NCI-H526 (cell line): Measurements from ENCODE around the gene NR1H3.
"Not testable (repeated sequence)": the region's sequence is repeated elsewhere in the genome, so short reads cannot be mapped to it uniquely, and the experiment has no call there.

Experiments used
- DNase-seq, 2 experiments: peaks; one replicate each; lab custom pipeline; 2025; lab: John Stamatoyannopoulos, UW

Gene NR1H3

DNA sequence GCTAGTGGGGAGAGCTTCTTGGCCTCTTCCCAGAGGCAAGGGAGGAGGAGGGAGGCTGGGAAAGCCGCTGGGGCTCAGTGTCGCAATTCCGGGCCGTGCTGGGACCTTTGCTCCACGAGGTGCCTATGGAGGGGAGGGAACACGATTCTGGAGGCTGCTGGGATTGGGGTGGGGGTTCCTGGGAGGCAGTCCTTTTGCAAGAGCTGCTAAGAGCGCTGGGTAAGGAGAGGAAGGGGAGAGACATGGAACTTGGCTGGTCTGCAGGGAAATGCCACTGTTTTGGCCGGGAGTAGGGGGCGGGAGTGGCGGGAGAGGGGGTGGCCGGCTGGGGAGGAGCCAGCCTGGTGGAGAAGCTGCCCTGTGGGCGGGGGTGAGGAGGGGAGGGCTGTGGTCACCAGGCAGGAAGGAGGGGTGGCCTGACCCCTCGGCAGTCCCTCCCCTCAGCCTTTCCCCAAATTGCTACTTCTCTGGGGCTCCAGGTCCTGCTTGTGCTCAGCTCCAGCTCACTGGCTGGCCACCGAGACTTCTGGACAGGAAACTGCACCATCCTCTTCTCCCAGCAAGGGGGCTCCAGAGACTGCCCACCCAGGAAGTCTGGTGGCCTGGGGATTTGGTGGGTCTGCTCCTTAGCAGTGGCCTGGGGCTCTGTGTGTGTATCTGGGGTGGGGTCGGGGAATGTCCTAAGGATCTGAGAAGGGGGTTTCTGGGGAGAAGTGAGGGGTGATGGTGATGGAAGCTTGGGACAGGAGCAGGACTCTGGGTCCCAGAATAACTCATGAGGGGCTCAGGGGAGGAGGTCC is at the start of gene NR1H3:
TSS of gene NR1H3 (plus strand) at position 480 of the 800 bp plus-strand sequence. CDS start 1,221 bp downstream, outside the sequence.
- DNase-seq: peak; percentile 18 to 48

DNA sequence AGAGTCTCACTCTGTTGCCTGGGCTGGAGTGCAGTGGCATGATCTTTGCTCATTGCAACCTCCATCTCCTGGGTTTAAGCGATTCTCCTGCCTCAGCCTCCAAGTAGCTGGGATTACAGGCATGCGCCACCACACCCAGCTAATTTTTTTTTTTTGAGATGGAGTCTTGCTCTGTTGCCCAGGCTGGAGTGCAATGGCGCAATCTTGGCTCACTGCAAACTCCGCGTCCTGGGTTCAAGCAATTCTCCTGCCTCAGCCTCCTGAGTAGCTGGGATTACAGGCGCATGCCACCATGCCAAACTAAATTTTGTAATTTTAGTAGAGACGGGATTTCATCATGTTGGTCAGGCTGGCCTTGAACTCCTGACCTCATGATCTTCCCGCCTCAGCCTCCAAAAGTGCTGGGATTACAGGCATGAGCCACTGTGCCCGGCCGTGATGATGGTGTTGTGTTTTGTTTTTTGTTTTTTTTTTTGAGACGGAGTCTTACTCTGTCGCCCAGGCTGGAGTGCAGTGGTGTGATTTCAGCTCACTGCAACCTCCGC is 49.7 kb upstream of the NR1H3 start:
- DNase-seq: not testable (repeated sequence)

DNA sequence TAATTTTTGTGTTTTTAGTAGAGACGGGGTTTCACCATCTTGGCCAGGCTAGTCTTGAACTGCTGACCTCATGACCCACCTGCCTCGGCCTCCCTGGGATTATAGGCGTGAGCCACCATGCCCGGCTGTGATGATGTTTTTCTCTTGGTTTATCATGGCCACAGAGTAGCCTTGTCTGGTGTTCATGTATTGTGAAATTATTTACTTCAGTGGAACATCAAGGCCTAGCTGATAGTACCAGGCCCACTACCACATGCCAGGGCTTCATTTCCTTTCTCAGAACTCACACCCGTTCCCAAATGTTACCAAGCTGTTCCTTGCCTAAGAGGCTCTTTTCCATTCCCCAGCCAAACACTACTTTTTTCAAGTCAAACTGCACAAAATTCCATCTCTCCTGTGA is 49.2 kb upstream of the NR1H3 start:
- no peak for DNase-seq

DNA sequence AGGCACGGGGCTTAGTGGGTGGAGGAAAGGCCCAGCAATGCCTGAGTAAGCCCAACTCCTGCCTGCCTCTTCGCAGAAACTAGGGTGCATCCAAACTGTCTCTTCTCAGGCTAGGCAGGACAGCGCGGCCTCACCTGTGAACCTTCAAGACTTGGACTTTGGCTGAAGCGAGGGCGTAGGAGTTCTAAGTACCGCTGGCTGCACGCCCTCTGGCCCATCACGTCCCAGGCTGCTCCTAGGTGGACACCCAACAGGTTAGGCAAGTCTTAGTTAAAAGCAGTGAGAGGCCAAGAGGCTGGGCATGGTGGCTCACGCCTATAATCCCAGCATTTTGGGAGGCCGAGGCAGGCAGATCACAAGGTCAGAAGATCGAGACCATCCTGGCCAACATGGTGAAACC is 44.9 kb upstream of the NR1H3 start:
- no peak for DNase-seq

DNA sequence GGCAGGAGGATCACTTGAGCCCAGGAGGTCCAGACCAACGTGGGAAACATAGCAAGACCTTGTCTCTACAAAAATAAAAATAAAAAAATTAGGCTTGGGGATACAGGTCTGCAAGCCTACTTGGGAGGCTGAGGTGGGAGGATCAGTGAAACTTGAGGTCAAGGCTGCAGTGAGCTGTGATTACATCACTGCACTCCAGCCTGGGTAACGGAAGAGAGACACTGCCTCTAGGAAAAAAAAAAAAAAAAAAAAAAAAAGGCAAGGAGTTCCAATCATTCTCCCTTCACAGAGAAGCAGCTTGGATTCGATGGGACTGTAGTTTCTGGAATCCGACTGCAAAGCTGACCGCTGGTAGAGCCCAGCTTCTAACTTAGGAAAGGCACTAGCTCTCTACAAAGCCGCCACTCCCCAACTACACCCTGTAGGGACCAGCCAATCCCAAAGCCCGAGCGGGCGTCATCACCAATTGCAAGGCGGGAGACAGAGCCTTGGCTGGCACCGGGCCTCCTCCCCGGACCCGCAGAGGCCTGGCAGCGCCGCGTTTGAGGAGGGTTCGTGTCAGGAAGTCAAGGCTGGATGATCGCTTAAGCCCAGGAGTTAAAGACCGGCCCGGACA is 43.7 kb upstream of the NR1H3 start:
- peak; percentile 79 to 93 for DNase-seq

DNA sequence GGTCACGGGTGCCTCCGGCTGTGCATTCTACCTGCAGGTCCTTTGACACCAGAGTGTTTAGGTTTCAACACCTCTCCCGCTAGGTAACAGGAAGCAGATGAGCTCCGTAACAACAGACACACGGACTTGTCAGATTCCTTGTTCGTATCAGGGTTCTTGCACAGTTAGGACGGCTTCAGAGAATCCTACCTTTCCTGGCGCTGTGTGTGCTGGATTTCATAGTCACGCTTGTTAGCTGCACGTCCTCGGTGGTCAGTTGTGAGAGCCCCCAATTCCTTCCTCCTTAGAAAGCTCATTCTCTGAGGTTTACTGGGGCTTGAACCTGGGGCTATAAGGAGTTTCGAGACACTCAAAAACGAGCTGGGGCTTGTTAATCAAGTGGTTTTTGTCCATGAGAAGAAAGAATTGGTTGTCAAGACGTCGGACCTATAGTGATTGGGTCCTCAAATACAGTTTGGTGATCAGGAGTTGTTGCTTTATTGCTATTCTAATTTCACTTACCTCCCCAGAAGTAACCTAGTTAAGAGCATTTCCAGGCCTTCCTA is 42.4 kb upstream of the NR1H3 start:
- DNase-seq: peak in 1 of 2 experiments; percentile 72

DNA sequence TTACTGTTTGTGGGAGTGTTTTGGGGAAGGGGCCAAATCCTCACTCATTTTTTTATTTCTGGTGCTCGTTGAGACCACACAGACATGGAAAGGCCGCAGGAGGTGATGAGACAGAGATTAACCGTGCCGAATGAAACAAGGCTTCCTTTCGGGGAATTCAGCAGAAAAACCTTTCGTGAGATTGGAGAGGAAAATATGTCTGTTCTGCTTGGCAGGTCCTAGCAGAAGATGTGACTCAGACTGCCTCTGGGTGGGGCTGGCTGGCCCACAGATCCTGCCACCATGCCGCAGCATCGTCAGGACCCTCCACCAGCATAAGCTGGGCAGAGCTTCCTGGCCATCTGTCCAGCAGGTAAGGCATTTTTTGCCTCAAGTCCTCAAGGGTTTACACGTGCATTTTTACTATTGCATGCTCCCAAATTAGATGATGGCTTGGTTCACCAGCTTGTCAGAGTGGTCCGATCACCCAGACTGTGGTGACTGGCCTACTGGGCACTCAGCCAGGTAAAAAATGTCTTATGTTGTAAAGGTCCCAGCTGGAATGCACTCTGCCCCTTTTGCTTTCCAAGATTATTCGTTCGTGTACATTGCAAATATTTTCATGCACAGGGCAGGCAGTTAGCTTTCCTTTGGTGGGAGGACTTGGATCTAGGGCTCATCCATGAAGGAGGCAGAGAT is 41.5 kb upstream of the NR1H3 start:
- peak; percentile 7 to 20 for DNase-seq

DNA sequence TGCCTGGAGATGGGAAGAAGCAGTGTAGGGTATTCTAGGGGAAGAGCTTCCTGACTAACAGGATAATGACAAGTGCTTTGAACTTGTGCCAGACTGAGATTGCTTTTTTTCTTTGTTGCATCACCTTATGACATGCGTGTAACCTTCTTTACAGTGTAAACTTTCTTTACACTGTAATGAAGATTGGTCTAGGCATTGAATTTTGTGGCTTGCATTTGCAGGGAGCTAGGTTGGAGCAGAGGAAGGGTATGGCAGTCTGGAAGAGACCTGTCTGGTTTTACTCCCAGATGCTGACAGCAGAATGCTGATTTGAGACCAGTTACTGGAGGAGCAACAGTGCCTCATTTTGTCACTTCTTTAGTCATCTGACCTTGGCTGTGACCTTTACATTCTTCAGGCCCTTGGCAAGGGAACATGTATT is 37.4 kb upstream of the NR1H3 start:
- DNase-seq: no peak

DNA sequence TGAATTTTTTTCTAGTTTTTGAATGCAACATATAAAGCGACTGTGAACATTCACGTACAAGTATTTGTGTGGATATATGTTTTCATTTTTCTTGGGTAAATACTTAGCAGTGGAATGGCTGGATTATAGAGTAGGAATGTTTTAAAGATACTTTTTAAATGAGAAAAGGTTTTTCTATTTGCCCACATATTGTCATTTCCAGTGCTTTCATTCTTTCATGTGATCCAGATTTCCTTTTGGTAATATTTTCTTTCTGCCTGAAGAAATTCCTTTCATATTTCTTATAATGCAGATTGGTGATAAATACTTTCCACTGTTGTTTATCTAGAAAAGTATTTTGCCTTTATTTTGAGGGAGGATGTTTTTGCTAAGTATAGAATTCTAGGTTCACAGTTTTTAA is 35.1 kb upstream of the NR1H3 start:
- DNase-seq: no peak

DNA sequence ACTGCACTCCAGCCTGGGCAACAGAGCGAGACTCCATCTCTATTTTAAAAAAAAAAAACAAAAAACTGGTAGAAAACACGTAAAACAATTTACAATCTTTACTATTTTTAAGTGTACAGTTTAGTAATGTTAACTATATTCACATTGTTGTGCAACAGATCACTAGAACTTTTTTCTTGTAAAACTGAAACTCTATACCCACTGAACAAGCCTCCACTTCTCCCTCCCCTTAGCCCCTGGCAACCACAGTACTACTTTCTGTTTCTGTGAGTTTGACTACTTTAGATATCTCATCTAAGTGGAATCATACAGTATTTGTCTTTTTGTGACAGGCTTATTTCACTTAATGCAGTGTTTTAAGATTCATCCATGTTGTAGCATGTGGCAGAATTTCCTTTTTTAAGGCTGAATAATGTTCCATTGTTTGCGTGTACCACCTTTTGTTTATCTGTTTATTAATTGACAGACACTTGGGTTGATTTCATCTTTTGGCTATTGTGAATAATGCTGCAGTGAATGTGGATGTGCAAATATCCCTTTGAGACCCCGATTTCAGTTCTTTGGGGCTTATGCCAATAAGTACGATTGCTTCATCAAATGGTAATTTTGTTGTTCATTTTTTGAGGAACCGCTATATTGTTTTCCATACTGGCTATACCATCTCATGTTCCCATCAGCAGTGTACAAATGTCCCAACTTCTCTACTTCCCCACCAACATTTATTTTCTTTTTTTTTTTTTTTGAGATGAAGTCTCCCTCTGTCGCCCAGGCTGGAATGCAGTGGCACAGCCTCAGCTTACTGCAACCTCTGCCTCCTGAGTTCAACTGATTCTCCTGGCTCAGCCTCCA is 32.0 kb upstream of the NR1H3 start:
- no peak for DNase-seq

DNA sequence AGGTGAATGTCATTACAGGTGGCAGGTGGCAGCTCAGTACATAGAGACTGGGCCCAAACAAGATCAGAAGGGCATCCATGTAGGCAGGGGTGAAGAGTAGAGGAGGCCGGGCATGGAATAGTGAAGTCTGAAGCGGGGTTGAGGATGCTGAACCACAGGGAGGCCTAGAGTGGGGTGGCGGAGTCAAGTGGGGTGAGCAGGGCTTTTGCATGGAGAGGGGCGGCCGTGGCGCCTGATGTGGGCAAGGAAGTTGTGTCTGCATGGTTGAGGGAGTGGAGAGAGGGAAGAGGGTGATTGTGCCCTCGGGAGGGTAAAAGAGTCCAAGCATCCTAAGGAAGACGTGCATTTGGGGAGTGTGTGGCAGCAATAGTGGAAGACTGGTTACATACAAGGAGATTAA is 28.6 kb upstream of the NR1H3 start:
- DNase-seq: no peak

DNA sequence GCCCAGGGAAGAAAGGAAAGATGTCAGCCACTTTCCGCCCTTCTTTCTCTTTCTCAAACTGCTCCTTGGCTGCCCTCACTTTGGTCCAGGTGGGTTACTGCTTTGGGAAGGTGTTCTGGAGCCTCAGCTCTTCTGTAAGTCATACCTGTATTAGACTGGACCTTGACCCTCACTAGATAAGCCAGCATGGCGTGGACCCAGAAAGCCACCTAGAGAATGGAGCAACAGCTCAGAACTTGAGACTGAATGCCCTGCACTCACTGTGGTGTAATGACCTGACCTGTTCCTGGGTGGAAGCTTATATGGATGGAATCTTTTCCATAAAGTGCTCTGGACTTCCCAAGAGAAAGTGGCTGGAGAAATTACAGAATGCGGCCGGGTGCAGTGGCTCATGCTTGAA is 24.7 kb upstream of the NR1H3 start:
- no peak for DNase-seq

DNA sequence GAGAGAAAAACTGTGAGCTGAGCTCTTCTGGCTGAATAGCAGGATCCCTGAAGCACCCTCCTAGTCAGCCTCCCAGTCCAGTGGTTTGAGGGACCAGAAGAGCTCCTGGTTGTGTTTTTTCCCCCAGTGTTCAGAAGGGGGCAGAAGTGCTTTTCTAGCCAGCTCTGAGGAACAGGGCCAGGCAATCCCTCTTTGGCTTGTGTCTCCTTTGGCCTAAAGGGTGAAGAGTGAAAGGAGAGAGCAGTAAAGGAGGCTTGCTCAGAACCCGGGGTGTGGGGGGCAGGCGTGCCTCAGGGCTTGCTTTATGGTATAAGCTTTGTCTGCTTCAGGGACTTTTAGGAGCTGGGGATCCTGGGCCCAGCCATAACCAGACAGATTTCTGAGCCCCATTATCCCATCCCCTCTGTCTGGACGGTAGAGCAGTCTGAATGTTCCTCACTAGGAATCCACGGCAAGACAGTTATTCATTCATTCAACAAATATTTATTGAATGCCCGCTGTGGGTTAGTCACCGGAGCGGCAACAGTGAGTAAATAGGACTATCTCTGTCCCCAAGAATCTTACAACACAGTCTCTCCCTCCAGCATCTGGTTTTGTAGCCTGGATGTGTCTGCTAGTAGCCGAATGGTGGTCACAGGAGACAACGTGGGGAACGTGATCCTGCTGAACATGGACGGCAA is 23.7 kb upstream of the NR1H3 start:
- DNase-seq: peak in 1 of 2 experiments; percentile 42

DNA sequence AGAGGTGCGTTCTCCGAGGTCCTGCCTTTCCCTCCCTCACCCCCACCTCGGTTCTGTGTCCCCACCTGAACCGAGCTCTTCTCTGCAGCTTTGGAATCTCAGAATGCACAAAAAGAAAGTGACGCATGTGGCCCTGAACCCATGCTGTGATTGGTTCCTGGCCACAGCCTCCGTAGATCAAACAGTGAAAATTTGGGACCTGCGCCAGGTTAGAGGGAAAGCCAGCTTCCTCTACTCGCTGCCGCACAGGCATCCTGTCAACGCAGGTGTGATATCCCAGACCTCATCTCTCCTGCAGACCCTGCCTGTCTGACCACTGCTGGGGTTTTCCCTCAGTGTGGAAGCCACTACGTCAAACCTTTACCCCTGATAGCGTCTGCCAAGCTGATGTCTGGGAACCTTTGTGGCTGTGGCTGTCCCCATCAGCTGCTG is 23.1 kb upstream of the NR1H3 start:
- DNase-seq: no peak

DNA sequence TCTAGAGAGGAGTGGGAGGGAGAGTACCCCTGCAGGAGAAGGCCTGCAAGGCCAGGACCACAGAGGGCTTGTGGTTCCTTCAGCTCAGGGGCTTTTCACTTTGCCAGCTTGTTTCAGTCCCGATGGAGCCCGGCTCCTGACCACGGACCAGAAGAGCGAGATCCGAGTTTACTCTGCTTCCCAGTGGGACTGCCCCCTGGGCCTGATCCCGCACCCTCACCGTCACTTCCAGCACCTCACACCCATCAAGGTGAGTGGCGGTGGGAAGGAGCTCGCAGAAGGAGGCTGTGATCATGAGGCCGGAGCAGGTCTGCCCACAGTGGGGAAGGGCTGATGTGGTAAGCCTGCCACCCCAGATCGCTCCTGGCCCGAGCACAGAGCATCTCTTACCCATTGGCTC is 22.6 kb upstream of the NR1H3 start:
- no peak for DNase-seq

DNA sequence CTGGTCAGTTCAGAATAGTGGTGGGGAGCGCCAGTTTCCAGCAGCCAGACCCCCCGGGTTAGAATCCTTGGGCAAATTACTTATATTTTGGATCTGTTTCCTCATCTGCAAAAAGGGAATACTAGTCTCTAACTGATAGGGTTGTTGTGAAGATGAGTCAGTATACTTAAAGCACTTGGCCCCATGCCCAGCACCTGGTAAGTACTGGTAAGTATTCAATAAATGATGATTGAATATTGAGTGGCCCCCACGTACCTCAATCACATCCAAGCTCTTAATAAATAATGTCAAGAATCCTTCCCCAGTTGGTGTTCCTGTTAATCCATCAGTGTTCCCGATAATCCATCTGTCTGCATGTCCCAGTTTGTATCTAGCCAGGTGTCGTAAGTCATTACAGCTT is 21.3 kb upstream of the NR1H3 start:
- DNase-seq: no peak

DNA sequence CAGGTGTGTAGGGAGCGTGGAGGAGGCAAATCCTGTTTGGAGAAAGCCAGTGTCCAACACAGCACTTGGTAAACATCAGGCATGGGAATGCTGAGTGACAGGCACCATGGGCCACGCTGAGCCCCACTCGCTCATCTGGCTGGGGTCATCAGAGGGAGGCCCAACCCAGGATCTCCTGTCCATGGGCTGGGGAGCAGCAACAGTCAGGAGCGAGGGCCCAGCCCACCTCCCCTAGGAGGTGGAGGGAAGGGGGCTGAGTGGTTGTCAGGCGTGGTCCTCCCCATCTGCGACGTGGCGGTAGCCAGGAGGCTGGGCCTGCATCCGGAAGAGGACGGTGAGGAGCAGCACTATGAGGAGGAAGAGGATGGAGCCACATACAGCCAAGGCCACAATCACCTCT is 17.9 kb upstream of the NR1H3 start:
- DNase-seq: no peak

DNA sequence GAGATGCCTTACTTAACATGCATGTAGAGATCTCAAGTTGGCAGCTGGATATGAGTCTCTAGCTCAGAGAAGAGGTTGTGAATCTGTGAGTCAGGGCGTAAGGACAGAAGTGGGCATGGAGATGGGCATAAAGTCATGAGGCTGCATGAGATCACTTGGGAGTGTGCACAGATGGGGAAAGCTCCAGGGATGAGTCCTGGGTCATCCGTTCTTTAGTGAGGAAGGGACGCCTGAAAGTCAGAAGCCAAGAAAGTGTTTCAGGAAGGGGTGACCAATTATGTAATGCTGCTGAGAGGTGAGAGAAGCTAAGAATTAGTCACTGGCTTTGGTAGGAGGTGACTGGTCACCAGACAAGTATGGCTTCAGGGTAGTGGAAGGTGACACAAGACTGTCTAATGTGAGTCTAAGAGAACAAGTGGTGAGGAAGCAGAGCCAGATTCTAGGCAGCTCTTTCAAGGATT is 15.9 kb upstream of the NR1H3 start:
- DNase-seq: no peak

DNA sequence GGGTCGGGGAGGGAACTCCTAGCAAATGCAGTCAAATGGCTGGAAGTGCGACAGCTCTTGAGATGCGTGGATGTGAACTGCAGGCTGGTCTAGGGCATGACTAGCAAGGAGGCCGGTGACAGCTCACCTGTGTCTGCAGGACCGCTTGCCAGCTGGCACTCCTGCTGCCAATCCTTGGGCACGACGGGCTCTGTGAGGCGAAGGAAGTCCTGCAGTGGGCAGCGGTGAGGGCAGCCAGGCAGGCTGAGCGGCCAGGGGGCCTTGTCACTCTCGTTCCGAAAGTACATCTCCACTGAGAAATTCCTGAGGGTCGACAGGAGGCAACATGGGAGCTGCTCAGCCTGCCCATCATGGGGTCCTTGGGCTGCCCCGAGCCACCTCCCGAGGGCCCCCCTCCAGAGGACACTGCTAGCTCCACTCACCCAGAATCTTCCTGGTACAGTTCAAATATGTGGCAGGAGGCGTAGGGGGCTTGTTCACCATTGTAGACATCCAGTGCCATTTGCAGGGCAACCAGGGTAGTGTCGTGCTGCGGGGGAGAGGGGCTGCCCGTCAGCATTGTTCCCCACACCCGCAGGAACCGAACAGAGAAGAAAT is 15.1 kb upstream of the NR1H3 start:
- no peak for DNase-seq

DNA sequence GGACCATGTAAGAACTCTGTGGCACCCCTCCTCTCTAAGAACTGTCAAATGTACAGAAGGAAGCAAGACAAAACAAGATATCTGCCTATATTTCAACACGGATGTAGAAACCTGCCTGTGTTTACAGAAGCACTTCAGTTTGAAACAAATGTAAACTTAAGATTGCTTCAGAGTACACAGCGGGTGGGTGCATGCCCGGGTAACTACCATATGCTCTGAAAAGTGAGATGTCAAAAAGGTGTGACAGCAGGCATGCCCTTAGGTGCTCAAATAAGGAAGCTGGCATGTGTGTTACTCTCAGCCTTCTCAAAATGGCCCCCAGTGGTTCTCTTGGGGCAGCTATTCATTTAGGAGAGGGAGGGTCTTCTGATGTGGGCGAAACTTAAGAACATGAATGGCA is 14.3 kb upstream of the NR1H3 start:
- no peak for DNase-seq
